ENCODE measurements around the gene ARSJ. TPM values are rescaled to one million over a fixed set of nuclear protein-coding genes. Genes with fewer than 3 reads are reported as not detected.

The ARSJ gene
- total and polyA plus RNA-seq, 2 of the 8 experiments (the other 6 are each of a cell fraction or from before 2014, with no cell fraction given) = 1.4 to 6.3 TPM

- no peak for TF ChIP-seq E2F6 (IDR thresholded peaks at IDR 0.05)
- no peak for TF ChIP-seq GABPA (IDR thresholded peaks at IDR 0.05; ENCODE audit: borderline replicate concordance, insufficient read depth, low read length)
- no peak for TF ChIP-seq CHD2 (IDR thresholded peaks at IDR 0.05; ENCODE audit: low read length)
- no peak for TF ChIP-seq POLR2AphosphoS5 (IDR thresholded peaks at IDR 0.05; ENCODE audit: low read depth, low read length)
- no peak for TF ChIP-seq ASH2L (IDR thresholded peaks at IDR 0.05; ENCODE audit: low read length)
- no peak for TF ChIP-seq SP2 (IDR thresholded peaks at IDR 0.05; ENCODE audit: low read length)
Observed at GRCh38 chr4:113943085-113943484, 36.4 kb downstream of the ARSJ start (continued).

Data from H1 (cell line).